ENCODE data around the gene WIPF1. TPM values are rescaled to one million over a fixed set of nuclear protein-coding genes. Genes with fewer than 3 reads are reported as not detected.

The WIPF1 gene
- total and polyA plus RNA-seq, 2 donors (not counting 3 experiments of a cell fraction or from before 2014, with no cell fraction given): 15.3 to 42.0 TPM

DNA sequence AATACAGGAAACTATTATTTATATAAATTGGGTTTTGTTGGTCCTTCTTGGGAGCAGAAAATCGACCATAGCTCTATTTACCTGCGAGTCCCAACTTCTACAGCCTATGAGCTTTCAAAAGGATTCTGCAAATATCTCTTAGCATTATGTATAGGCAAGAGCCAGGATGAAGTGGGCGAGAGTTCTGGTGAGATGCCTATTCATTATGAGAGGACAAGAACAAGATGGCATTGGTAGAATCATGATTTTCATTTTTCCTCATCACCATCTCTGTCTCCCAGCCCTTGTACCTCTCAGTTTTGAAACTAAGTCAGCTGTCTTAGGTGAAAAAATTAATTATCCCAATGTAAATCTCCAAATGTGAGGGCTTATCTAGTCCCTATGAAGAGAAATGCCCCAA, 25.0 kb downstream of the WIPF1 start:
- Histone ChIP-seq H3K4me2 (ENCODE audit: insufficient read depth, low read length) (no peak overlapping the region), H3K27me3 (ENCODE audit: control insufficient read depth in 2 of 2, insufficient read depth in 2 of 2, low read length in 2 of 2) (no peaks in the 10 kb centered on the region), H3K79me2 (ENCODE audit: control insufficient read depth, insufficient read depth, low read length) (no peaks in the 10 kb centered on the region), H3K9me3 (replicated peaks; ENCODE audit: control insufficient read depth, insufficient read depth, low read length) (no peaks in the 10 kb centered on the region), H3K4me1 (ENCODE audit: control insufficient read depth, extremely low read depth, insufficient read depth, low read length) (no peaks in the 10 kb centered on the region), H3K4me3 (replicated peaks in 1 of 3; ENCODE audit: insufficient read depth in 1 of 3, low read depth in 1 of 3, low read length in 3 of 3) (no peak overlapping the region), H3K9ac (replicated peaks; ENCODE audit: extremely low read depth, insufficient read depth, low read length) (no peak overlapping the region), H3K36me3 (ENCODE audit: control insufficient read depth in 2 of 2, extremely low read depth in 1 of 2, insufficient read depth in 2 of 2, low read length in 2 of 2) (peaks cover 2 to 9% of the 10 kb centered on the region in 2 experiments), H3K27ac (ENCODE audit: insufficient read depth, low read depth, low read length) (no peak overlapping the region), H2AFZ (ENCODE audit: low read depth, low read length) (no peak overlapping the region), H3K9me1 (replicated peaks; ENCODE audit: control insufficient read depth, extremely low read depth, insufficient read depth, low read length) (no peaks in the 10 kb centered on the region), H4K20me1 (replicated peaks; ENCODE audit: control insufficient read depth, extremely low read depth, insufficient read depth, low read length) (no peaks in the 10 kb centered on the region)
- intact Hi-C loops (cut with micrococcal nuclease): no loop called here
- POLR2A ChIA-PET: no interaction called here
- BruUV-seq (replicated peaks): no TSS peak
- CTCF ChIA-PET: interaction anchor here (1.0 to 1.4 kb wide), 2 partner anchors 9 to 30 kb away, joined by 3 read pairs; no protein-coding TSS in a partner anchor
- dilution Hi-C loops (cut with MboI; ENCODE audit: extremely low pct_ligation_motif_present, low sequenced_read_pairs): no loop called here
- FAIRE-seq (no peak), DNase-seq (ENCODE audit: low read depth, low spot score) (no peak)
- TF ChIP-seq FOS (IDR thresholded peaks at IDR 0.05; ENCODE audit: borderline replicate concordance, insufficient read depth, low read length) (no peak), POLR2AphosphoS5 (IDR thresholded peaks at IDR 0.05; ENCODE audit: insufficient read depth, low read depth, low read length) (no peak), GATA2 (IDR thresholded peaks at IDR 0.05; ENCODE audit: insufficient read depth, insufficient read length, low read depth, low read length) (no peak), JUN (IDR thresholded peaks at IDR 0.05; ENCODE audit: borderline replicate concordance, insufficient read depth, insufficient read length, low read depth) (no peak), MYC (IDR thresholded peaks at IDR 0.05; ENCODE audit: low read depth, low read length) (no peak), POLR2A (IDR thresholded peaks at IDR 0.05; ENCODE audit: low read depth, low read length) (no peak), EZH2 (IDR thresholded peaks at IDR 0.05; ENCODE audit: borderline replicate concordance, low read depth, low read length, severe bottlenecking) (no peak)
- TF ChIP-seq, protein P1, sequence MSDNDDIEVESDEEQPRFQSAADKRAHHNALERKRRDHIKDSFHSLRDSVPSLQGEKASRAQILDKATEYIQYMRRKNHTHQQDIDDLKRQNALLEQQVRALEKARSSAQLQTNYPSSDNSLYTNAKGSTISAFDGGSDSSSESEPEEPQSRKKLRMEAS (IDR thresholded peaks at IDR 0.05; ENCODE audit: insufficient read depth, insufficient read length): no peak
- TF ChIP-seq, protein P2, sequence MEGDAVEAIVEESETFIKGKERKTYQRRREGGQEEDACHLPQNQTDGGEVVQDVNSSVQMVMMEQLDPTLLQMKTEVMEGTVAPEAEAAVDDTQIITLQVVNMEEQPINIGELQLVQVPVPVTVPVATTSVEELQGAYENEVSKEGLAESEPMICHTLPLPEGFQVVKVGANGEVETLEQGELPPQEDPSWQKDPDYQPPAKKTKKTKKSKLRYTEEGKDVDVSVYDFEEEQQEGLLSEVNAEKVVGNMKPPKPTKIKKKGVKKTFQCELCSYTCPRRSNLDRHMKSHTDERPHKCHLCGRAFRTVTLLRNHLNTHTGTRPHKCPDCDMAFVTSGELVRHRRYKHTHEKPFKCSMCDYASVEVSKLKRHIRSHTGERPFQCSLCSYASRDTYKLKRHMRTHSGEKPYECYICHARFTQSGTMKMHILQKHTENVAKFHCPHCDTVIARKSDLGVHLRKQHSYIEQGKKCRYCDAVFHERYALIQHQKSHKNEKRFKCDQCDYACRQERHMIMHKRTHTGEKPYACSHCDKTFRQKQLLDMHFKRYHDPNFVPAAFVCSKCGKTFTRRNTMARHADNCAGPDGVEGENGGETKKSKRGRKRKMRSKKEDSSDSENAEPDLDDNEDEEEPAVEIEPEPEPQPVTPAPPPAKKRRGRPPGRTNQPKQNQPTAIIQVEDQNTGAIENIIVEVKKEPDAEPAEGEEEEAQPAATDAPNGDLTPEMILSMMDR (IDR thresholded peaks at IDR 0.05; ENCODE audit: extremely low read depth in 1 of 2, insufficient read depth in 1 of 2, low read depth in 1 of 2, low read length in 2 of 2): no peak

Data from endothelial cell of umbilical vein (primary cell).